Lung (tissue), 12 donors: ENCODE data around the gene EPS8L2. TPM values are rescaled to one million over a fixed set of nuclear protein-coding genes. Genes with fewer than 3 reads are reported as not detected.

Experiments
- ATAC-seq: fragments of 200-7000 bp; cut with Tn5 transposase; one replicate; pipeline ENCODE4 v1.9.1; 2020; ENCODE audit warnings: moderate number of reproducible peaks; ENCODE audit not compliant: insufficient read depth, low FRiP score
- DNase-seq, 3 donors: peaks; one replicate each; pipeline ENCODE4 v3.0.0-alpha.2; 2013 to 2017
- H3K27ac ChIP-seq, 2 donors: one replicate each; pipeline ENCODE4 v1.5.1; 2013; ENCODE audit warnings: mild to moderate bottlenecking in 2 of 2, moderate library complexity in 2 of 2, control low read depth in 1 of 2, inconsistent platforms in 1 of 2, low read depth in 1 of 2, low read length in 1 of 2
- H3K27me3 ChIP-seq, 3 donors: one replicate each; pipeline ENCODE4 v1.5.1; 2013; ENCODE audit warnings: low read length in 2 of 3; ENCODE audit not compliant: control insufficient read depth in 3 of 3, insufficient read depth in 3 of 3
- H3K36me3 ChIP-seq, 4 donors: one replicate each; pipeline ENCODE4 v1.5.1; 2013; ENCODE audit warnings: low read length in 4 of 4, mild to moderate bottlenecking in 1 of 4, moderate library complexity in 1 of 4; ENCODE audit not compliant: control insufficient read depth in 4 of 4, insufficient read depth in 4 of 4
- H3K4me1 ChIP-seq, 5 donors: one replicate each; pipeline ENCODE4 v1.5.1; 2013; ENCODE audit warnings: low read length in 5 of 5, mild to moderate bottlenecking in 2 of 5, moderate library complexity in 1 of 5; ENCODE audit not compliant: control insufficient read depth in 5 of 5, insufficient read depth in 5 of 5
- H3K4me3 ChIP-seq: one replicate; pipeline ENCODE4 v1.5.1; 2013; ENCODE audit warnings: mild to moderate bottlenecking, control low read depth, moderate library complexity
- H3K9ac ChIP-seq, 2 donors: one replicate each; pipeline ENCODE4 v1.5.1; 2013; ENCODE audit warnings: low read length in 2 of 2, control low read depth in 1 of 2; ENCODE audit not compliant: insufficient read depth in 1 of 2
- H3K9me3 ChIP-seq, 4 donors: one replicate each; pipeline ENCODE4 v1.5.1; 2013; ENCODE audit warnings: low read length in 3 of 4, mild to moderate bottlenecking in 1 of 4, moderate library complexity in 1 of 4; ENCODE audit not compliant: control insufficient read depth in 4 of 4, insufficient read depth in 3 of 4
- WGBS, 2 donors: extraction: QIAGEN DNeasy Blood & Tissue Kit; methylation state at CpG; one replicate each; pipeline ENCODE4 v1.1.7; 2013; 5-methylcytosine and 5-hydroxymethylcytosine counted together
- polyA plus RNA-seq, 2 donors: library from polyadenylated mRNA; stranded (reverse); fragments of 200-250 nt; gene quantifications; one replicate each; pipeline ENCODE4 v1.2.1, GENCODE V29; 2013
- total RNA-seq, 2 donors: library from RNA; depleted of rRNA in 1 of 2; stranded (reverse); fragments of >200 nt in 1 of 2; gene quantifications; one replicate each; pipeline ENCODE4 v1.2.1, GENCODE V29; 2014 to 2021
- TF ChIP-seq, protein P1 (sequence below): IDR thresholded peaks from 2 replicates; pipeline ENCODE4 v1.5.1; 2012; ENCODE audit warnings: mild to moderate bottlenecking; ENCODE audit errors: control extremely low read depth, extremely low read depth
- donor health status: control.
- donor health status: control.
- donor health status: Bipolar disorder and iron deficiency.
- donor health status: healthy.
- donor health status: DM: yes; HTN: yes; CAD: no.

Gene EPS8L2
- total and polyA plus RNA-seq, 4 donors, result 35.6 to 166 (median 103) TPM

DNA sequence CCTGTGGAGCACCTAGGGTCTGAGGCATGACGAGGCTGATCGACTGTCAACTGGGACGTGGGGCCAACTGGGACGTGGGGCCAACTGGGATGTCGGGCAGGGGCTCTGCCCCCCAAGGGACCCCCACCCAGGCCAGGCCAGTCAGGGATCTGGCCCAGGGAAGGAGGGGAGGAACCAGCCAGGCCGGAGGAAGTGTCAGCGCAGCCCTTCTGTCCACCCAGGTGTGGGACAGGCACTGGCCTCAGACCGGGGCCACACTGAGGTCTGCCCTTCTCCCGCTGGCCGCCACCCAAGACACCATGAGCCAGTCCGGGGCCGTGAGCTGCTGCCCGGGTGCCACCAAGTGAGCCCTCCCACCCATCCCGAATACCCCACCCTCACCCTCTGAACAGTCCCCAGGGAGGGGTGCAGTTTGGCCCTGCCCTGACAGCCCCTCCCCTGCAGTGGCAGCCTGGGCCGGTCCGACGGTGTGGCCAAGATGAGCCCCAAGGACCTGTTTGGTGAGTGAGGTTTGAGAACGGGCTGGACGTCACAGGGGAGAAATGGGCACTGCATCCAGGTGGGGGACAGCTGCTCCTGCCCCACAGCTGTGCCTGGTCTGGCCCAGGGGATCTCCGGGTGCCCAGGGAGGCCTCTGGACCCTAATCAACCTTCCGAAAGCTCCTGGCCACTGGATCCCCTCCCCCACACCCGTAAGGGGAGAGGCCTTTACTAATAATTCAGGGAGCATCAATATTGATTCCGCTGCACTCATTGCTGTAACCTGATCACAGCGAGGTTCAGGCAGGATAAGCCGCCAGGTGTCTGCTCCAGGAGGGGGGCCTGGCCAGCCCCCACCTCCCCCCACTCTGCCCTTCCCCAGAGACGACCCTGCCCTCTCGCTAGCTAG is 3.3 kb downstream of the EPS8L2 start:
- peak overlapping the region in 1 of 2 donors; percentile 11 for H3K27ac ChIP-seq
- DNase-seq, result no peak
- no peak overlapping the region for H3K4me3 ChIP-seq
- no peak overlapping the region for H3K9ac ChIP-seq
- WGBS, 2 donors, result 63 to 75% methylated on average over 26 to 27 of the region's 27 CpGs
- peaks cover 0 to 4% (median 0%) of the 10 kb centered on the region in 3 donors for H3K27me3 ChIP-seq
- no peak for ATAC-seq
- no peaks in the 10 kb centered on the region for H3K9me3 ChIP-seq
- peaks cover 0 to 24% (median 0%) of the 10 kb centered on the region in 5 donors for H3K4me1 ChIP-seq
- peaks cover 0 to 2% (median 0%) of the 10 kb centered on the region in 4 donors for H3K36me3 ChIP-seq
- TF ChIP-seq, protein P1, sequence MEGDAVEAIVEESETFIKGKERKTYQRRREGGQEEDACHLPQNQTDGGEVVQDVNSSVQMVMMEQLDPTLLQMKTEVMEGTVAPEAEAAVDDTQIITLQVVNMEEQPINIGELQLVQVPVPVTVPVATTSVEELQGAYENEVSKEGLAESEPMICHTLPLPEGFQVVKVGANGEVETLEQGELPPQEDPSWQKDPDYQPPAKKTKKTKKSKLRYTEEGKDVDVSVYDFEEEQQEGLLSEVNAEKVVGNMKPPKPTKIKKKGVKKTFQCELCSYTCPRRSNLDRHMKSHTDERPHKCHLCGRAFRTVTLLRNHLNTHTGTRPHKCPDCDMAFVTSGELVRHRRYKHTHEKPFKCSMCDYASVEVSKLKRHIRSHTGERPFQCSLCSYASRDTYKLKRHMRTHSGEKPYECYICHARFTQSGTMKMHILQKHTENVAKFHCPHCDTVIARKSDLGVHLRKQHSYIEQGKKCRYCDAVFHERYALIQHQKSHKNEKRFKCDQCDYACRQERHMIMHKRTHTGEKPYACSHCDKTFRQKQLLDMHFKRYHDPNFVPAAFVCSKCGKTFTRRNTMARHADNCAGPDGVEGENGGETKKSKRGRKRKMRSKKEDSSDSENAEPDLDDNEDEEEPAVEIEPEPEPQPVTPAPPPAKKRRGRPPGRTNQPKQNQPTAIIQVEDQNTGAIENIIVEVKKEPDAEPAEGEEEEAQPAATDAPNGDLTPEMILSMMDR, result no peak

GRCh38 chr11:714436-714835 is 8.4 kb downstream of the EPS8L2 start:
- Histone ChIP-seq H3K9me3 (no peaks in the 10 kb centered on the region), H3K4me1 (peaks cover 0 to 11% (median 0%) of the 10 kb centered on the region in 5 donors), H3K27ac (no peak overlapping the region), H3K9ac (no peak overlapping the region), H3K4me3 (no peak overlapping the region), H3K36me3 (no peaks in the 10 kb centered on the region), H3K27me3 (peaks cover 0 to 4% (median 2%) of the 10 kb centered on the region in 3 donors)
- WGBS, 2 donors, result 98% methylated on average over 6 of the region's 6 CpGs
- TF ChIP-seq, protein P1, result no peak
- ATAC-seq (no peak), DNase-seq (no peak)

DNA sequence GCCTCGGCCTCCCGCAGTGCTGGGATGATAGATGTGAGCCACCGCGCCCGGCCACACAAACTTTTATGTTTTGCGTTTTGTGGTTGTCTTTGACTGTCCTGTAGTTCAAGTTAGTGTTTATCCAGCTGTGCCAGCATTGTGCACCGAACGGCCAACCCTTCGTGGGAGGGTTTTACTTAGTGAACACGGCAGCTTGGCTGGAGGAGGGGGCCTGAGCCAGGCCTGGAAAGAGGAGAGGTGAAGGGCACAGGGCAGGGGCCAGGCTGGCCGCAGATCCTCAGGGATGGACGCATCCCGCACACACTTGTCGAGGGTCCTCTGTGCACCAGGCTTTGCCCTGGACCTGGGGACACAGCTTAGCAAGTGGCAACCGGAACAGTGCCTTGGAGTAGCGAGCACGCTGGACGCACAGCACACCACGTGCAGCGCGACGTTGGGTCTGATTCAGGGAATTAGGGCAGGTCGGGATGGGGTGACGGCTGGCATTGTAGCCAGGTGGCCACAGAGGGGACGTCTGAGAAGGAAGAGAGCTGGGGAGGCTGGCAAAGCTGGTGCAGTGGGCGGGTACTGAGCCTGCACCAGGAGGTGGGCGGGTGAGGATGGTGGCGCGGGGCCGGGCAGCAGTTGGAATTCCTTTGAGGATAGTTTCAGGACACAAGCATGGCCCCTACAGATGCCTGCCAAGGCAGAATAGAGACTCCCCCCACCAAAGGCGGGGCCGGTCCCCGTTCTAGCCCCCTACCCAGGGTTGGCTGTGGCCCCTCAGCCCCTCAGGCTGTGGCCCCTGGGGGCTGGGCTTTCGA is 13.4 kb downstream of the EPS8L2 start:
- 83 to 85% methylated on average over 31 to 34 of the region's 34 CpGs for whole genome bisulfite sequencing, 2 donors
- DNase-seq, result no peak
- ATAC-seq, result no peak

More for the DNA sequence above, 13.4 kb downstream of the EPS8L2 start:
- H3K9ac ChIP-seq, result no peak overlapping the region
- peaks cover 0 to 13% (median 0%) of the 10 kb centered on the region in 4 donors for H3K36me3 ChIP-seq
- no peaks in the 10 kb centered on the region for H3K9me3 ChIP-seq
- peaks cover 0 to 18% (median 17%) of the 10 kb centered on the region in 3 donors for H3K27me3 ChIP-seq
- TF ChIP-seq, protein P1, result no peak
- H3K27ac ChIP-seq, result no peak overlapping the region
- no peaks in the 10 kb centered on the region for H3K4me1 ChIP-seq
- H3K4me3 ChIP-seq, result no peak overlapping the region
